HL-60/S4 treated with retinoic acid at 250 ng/mL for 4 days and 3 days (cell line): ENCODE measurements around the gene GSTA2.
"Not testable (repeated sequence)": the region's sequence is repeated elsewhere in the genome, so short reads cannot be mapped to it uniquely, and the experiment has no call there.

Experiments used
- in situ Hi-C: fragments of 300-500 bp; cut with MboI; formaldehyde crosslinking; loops from 2 replicates; pipeline ENCODE4 v1.7.0; 2022; ENCODE audit warnings: low sequenced_read_pairs

Gene GSTA2

DNA sequence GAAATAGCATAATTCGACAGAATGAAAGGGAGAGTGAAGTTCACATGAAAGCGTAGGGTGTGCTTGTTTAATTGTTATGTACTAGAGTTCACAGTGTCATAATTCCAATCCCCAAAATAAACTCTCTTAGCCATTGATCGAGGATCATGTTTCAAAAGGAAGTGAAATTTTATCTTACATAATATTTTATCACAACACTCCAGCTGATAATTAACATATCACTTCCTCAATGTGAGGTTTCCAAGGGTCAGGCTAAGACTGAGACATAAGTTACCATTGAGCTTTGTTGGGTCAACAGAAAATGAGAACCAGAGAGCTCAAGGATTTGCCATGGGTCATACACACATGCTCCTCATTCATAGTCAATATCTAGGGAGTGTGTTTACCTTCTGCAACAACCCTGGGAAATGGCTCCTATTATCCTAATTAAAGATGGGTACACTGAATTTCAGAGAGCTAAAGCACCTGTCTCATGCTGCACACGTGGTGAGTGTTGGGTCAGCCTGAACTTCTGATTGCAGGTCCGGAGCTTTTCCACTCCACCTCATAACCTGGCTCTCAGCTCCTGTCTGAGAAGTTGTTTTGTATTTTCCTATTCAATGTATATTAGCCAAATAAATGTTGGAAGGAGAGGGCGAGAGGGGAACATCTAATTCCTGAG lies 3.0 kb downstream of the GSTA2 start:
- in situ Hi-C loops, result no loop called here

DNA sequence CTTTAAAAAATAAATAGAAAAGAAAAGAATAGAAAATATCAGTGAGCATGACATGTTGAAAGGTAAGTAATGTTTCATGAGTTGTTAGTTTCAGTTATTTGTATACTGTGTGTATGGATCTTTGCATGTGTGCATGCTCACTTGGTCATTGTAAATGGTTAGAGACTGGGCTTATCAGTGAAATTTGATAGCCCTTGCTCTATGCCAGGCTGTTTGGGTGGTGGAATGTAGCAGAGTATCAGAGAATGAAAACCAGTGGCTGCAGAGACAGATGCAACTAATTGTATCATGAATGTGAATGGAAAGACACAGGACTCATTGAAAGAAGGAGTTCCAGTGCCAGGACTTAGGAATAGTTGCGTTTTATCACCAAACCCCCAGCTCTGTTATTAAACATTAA lies 4.2 kb downstream of the GSTA2 start:
- in situ Hi-C loops, result no loop called here

DNA sequence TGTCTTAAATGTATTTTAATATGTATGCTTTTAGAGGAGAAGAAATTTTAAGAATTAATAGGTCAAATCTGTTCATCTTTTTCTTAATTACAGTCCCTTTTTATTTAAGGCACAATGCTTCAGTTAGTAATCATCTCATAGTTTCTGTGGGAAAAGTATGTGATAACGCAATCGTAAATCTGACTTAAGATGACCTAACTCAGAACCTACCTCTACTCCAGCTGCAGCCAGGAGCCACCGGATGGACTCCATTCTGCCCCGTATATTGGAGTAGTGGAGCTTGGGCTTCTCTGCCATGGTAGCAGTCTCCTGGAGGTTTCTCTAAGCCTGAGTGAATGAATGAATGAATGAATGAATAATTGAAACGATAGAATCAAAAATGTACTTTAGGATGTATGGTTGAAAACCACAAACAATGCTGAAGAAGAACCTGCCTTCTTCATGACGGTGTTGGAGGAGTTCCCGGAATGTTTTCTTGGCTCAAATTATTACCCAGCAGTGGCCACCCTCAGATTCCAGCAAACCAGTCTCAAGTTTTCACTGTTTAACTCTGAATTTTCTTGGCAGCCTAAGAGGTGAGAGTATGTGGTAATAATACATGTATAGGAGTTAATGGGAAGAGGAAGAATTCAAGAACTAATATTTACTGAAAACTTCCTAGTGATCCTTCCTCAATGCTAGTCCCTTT lies 5.5 kb downstream of the GSTA2 start:
- in situ Hi-C loops, result not testable (repeated sequence)

DNA sequence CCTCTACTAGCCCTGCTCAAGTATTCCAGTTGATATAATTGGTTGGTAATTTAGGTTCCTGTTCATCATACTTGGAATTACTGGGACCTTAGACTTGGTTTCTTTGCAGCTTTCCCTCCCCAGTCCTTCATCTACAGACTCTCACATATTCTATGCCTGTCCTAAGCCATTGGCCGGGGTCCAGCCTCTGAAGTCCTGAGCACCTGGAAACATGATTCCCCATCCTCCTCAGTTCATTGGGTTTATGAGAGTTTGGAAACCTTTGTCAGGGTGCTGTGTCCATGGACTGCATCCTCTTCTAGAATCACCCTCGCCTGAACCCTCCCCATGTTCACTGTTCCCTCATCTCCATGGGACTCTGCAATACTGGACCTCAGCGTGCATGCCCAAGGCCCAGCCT lies 8.8 kb downstream of the GSTA2 start:
- in situ Hi-C loops, result no loop called here

DNA sequence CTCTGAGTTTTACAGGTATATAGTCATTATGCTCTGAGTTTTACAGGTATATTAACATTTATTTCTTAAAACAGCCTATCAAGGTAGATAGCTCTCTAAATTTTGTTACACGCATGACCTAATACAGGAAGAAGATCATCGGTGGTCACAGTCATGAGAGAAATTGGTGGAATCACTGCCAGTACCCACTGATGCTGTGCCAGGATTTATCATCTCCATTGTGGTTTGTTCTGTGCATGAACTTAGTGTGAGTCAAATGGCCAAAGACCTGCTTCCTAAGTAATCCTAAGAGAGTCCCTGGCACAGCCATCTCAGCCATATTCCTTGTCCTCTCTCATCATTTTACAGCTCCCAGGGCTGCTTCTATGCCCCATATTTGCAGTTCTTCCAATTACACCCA lies 10.1 kb downstream of the GSTA2 start:
- in situ Hi-C loops, result not testable (repeated sequence)

DNA sequence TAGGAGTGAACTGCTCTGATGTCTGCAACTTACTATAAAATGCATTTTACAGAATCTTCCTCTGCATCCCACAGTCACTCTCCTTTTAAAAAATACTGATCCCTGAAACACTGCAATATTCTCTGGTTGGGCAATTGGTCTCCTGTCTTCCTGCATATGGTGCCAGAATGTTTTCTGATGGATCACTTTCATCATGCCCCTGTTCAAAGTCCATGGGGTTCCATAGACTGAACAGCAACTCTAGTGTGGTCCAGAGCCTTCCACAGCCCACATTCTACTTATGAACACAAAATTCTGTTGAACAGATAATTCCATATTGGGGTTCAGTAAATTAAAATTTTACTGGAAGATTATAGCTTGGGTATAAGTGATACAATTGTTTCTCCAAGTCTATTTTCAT lies 11.0 kb downstream of the GSTA2 start:
- in situ Hi-C loops, result no loop called here

DNA sequence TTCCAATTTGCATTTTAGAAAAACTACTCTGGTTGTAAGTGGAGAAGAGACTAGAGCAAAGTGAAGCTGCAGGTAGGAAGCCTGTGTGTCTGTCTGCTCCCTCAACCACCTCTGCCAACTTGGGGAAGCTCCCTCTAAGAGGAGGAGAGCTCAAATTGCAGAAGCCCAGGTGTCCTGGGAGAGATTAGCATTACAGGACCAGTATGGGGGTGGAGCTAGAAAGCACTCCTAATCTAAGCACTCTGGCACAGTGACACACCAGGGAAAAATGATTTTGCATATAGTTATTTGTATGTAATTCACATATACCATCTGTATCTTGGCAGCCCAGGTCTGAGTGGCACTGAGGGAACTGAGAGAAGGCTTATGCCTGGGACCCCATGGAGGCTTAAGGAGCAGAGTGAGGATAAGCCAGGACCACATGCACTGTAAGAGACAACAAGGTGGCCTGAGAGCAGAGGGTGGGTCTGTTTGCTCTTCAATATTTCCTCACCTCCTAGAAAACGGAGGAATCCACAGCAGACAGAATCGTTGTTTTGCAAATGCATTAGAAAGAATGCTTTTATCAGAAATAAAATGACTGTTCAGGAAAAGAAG lies 13.6 kb downstream of the GSTA2 start:
- in situ Hi-C loops, result no loop called here

DNA sequence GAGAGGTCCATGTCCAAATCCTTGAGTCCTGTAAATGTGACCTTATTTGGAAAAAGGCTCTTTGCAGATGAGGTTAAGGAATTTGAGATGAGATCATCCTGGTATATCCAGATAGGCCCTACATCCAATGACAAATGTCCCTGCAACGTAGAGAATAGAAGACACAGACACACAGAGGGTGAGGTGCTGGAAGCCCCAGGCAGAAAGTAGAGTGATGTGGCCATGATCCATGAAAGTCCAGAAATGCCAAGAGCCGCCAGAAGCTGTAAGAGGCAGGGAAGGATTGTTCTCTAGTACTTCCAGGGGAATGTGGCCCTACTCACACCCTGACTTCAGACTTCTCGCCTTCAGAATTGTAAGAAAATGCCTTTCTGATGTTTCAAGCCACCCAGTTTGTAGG lies 16.0 kb downstream of the GSTA2 start:
- in situ Hi-C loops, result not testable (repeated sequence)

DNA sequence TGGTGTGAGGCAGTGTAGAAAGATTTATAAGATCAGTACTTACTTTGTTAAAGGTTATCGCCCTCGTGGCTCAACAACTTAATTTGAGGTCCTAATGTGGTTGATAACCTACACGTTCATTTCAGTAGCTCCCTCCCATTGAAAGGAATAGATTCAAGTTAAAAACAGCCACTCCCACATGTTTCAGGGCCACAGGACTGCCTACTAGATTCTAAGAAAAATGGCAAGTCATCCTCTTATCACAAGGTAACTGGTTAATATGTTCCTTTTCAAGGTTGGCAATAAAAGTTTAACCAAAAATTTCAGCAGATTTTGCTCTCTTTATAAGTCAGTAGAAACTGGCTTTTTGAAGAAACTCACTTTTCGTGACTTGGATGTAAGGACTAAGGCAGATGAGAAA lies 17.1 kb downstream of the GSTA2 start:
- in situ Hi-C loops, result no loop called here

DNA sequence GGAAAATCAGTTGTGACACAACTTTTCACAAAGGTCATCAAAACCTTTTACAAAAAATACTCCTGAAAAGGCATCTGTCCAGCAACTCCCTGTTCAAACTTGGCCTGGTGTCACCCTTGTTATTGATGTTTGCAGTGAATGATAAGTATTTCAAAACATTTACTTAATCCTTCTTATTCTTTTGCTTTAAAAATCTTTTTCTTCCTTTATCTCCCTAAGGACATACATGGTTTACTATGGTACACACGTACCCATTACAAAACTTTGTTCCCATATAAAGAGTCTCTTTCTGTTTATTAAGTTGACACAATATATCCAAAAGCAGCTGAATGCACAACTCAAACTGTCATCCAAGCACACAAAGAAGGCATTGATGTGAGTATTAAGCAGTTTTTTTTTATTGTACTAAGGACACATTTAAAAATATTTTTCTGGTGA lies 17.5 kb downstream of the GSTA2 start:
- in situ Hi-C loops, result no loop called here

DNA sequence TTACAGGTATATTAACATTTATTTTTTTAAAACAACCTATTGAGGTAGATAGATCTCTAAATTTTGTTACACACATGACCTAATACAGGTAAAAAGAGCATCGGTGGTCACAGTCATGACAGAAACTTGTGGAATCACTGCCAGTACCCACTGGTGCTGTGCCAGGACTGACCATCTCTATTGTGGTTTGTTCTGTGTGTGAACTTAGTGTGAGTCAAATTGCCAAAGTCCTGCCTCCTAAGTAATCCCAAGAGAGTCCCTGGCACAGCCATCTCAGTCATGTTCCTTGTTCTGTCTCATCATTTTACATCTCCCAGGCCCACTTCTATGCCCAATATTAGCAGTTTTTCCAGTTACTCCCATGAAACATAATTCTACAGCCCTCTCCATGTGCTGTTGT lies 21.4 kb downstream of the GSTA2 start:
- in situ Hi-C loops, result no loop called here

DNA sequence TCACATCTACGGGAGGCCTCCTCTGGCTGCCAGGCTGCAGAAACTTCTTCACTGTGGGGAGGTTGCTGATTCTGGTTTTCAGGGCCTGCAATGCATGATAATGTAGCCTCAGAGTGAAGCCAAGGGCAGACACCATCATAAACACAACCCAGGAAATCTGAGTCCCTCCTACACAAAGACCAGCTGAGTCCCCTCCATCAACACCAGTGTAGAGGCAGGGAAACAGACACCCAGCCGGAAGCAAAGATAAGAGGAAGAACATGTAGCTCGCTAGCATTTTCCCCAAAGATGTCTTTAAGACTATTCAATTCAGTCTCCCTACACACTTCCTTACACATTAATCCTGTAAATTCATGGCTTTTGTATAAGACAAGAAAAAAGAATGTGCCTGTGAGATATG lies 23.6 kb downstream of the GSTA2 start:
- in situ Hi-C loops, result no loop called here

DNA sequence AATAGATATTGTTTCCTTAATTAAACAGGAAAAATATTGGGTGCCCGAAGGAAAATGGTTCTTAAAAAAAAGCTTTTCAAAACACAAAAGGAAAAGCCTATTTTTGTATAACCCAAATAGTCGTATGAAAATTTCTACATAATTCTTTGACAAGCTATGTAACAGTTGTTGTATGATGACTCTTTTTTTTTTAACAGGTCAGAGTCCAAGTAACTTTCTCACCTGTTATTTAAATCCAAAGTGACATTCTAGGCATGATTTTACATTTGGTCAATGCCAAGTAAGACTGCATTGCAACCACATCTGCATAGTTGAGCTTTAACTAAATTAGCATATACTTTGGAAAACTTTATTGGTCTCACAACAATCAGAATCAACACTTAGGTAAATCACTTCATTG lies 24.1 kb downstream of the GSTA2 start:
- in situ Hi-C loops, result no loop called here

DNA sequence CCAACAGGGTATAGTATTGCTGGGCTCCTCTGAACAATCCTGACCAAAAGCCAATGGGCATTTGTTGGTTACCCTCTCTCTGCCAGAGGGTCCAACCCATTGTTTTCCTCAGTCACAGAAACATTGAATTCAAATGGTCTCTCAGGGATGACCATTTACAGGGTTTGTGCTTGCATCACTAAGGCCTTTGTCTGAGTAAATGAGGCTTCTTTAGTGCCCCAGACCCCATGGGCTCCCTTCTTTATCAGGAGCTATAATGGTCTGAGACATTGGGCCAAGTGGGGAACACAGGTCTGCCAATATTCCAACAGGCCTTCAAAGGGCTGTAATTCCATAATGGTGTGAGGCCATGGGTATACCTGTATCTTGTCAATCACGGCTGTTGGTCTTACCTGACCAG lies 27.1 kb downstream of the GSTA2 start:
- in situ Hi-C loops, result no loop called here

DNA sequence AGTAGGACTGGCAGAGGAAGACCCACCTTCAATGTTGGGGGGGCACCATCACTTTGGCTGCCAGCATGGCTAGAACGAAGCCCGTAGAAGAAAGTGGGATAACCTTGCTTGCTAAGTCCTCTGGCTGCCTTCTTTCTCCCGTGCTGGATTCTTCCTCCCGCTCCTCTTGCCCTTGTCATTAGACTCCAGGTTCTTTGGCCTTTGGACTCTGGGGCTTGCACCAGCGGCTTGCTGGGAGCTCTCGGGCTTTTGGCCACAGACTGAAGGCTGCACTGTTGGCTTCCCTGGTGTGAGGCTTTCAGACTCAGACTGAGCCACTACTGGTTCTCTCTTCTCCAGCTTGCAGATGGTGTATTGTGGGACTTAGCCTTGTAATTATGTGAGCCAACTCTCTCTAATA lies 28.2 kb downstream of the GSTA2 start:
- in situ Hi-C loops, result no loop called here

DNA sequence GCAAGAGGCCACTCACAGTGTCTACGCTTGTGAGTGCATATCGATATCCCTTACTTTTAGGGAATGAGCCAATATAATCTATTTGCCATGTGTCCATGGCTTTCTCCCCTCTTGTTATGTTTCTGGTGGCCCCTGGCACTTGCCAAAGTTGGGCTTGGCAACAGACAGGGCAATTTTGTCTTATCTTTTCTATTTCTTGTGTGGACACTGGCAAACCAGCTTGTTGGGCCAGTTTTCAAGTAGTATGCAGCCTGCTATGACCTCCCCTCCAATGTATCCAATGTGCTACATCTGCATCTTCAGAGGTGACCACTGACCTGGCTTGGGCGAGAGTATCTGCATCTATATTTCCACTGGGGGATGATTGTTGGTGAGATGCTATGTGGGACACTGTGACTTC lies 29.2 kb downstream of the GSTA2 start:
- in situ Hi-C loops, result no loop called here

DNA sequence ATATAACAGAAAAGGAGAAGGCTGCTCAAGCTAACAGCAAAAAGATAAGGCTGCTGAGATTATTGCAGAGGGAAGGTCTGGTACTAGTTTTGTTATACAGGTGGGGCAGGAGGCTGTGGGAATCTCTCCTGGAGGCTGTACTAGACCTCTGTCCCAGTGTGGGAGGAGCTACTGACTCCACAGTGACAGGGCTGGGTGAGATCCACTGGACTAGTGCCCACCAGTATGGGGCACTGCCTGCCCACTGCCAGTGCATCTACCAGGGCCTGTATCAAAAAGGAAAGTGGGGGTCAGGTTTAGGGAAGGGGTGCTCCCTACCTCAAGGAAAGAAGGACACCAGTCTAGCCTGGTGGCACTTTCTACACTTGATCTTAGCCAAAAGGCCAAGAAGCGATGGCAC lies 30.1 kb downstream of the GSTA2 start:
- in situ Hi-C loops, result no loop called here

DNA sequence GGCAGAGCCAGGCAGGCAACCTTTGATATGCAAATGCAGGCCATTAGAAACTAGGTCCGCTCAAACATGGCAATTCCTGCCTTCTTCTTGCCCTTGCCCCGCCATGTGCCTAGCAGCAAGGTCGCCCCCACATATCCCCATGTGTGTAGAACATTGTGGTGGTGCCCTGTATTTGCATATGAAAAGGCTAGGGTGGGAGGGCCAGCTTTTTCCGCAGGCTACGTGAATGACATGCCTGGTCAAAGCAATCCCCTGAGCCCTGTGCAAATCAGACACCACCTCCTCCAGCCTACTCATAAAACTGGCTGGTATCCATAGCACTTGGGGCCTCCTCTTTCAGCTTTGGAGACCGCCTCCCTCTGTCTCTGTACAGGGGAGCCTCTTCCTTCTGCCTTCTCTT lies 31.6 kb downstream of the GSTA2 start:
- in situ Hi-C loops, result no loop called here

DNA sequence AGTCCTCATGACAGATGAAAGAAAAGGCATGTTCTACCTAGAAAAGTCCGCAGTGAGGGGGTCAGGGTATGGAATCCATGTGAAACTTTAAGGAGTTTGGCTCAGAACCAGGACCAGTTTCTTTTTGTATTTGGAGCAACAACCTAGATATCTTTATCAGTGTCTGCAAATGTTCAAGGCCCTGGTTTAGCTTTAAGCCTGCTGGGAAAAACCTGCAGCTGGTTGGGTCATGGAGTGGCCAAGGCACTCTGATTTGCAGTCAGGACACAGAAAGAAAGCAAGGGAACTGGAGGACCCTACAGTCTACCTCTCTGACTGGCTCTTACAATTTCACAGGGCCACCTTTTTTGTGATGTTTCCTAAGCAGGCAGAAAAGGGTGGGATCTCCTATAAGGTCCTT lies 33.7 kb downstream of the GSTA2 start:
- in situ Hi-C loops, result no loop called here

DNA sequence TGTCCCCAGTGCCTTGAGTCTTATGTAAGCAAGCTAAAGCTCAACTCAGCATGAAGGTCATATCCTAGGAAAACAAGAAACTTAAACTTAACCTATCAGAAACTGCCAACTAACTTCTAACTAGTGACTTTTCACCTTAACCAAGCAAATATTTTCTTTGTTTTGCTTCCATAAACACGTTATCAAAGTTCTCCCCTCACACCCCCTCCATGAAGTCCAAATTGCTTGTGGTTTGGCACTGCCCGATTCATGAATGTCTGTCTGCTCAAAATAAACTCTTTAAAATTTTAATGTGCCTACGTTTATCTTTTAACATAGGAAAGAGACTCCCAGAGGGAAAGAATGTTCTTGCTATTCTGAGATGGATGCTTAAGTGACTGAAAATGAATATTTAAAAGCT lies 34.9 kb downstream of the GSTA2 start:
- in situ Hi-C loops, result no loop called here

DNA sequence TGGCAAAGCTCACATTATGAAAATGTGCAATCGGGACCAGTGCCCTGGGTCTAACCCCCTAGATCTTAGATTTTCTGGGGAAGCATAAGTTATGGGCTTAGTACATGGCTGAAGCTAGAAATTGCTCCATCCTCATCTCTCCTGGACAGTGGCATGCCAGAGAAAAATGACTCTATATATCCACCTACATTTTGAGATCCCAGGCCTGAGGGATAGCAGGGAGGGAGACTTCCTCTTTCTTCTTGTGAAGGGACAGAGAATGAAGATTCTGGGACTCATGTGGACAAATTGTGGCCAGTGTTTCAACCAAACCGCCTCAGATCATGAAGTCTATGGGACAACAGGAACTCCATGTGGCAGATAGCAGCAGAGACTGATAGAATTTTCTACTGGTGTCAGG lies 35.4 kb downstream of the GSTA2 start:
- in situ Hi-C loops, result no loop called here

DNA sequence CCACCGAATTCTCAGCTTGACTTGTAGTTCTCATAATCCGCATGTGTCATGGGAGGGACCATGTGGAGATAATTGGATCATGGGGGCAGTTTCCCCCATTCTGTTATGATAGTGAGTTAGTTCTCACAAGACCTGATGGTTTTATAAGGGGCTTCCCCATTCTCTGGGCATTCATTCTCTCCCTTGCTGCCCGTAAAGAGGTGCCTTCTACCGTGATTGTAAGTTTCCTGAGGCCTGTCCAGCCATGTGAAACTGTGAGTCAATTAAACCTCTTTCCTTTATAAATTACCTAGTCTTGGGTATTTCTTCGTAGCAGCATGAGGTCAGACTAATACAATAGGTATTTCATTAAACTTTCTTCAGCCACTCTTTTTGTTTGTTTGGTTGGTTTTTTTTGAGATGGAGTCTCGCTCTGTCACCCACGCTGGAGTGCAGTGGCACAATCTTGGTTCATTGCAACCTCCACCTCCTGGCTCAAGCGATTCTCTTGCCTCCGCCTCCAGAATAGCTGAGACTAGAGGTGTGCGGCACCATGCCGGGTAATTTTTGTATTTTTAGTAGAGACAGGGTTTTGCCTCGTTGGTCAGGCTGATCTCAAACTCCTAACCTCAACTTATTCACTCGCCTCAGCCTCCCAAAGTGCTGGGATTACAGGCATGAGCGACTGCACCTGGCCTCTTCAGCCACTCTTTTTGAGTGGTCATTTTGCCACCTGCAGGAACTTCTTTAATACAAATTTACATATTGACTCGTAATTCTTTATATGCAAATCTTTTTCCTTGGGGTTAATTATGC lies 36.3 kb downstream of the GSTA2 start:
- in situ Hi-C loops, result no loop called here
